Epithelial cell of esophagus (primary cell): ENCODE results near the gene PFKP.
A peak's percentile ranks its signal among the peaks of the same experiment; 100 is the strongest.

ENCODE experiments used
- DNase-seq: peaks from one replicate; pipeline ENCODE4 v3.0.0; 2010; ENCODE audit warnings: low read depth
- H3K4me3 ChIP-seq: 2 replicates; pipeline ENCODE4 v1.5.1; 2011; ENCODE audit warnings: mild to moderate bottlenecking, low read length, control low read depth
- TF ChIP-seq, protein P1 (sequence below): IDR thresholded peaks from 2 replicates; pipeline ENCODE4 v1.5.1; 2011; ENCODE audit warnings: low read depth, mild to moderate bottlenecking, low read length, control low read depth, inconsistent platforms; ENCODE audit not compliant: insufficient read depth; ENCODE audit errors: missing control alignments

PFKP gene

DNA sequence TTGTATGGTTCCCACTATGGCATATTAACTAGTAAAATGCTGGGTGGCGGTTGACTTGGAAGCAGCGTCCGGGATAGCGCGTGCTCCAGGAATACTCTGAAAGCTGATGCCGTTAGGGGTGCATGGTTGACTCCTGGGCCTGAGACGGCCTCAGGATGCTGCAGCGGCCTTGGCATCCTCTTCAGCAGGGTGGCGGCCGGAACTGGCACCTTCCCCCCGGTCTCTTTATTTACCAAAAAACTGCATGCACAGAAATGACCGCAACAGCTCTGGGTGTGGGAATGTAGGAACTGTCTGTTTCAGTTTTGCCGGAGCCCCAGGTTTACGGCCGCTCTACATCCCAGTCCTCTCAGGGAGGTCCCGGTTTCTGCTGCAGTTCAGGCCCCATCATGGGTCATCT is 28.8 kb downstream of the PFKP start:
- H3K4me3 ChIP-seq = no peak overlapping the region
- TF ChIP-seq, protein P1, sequence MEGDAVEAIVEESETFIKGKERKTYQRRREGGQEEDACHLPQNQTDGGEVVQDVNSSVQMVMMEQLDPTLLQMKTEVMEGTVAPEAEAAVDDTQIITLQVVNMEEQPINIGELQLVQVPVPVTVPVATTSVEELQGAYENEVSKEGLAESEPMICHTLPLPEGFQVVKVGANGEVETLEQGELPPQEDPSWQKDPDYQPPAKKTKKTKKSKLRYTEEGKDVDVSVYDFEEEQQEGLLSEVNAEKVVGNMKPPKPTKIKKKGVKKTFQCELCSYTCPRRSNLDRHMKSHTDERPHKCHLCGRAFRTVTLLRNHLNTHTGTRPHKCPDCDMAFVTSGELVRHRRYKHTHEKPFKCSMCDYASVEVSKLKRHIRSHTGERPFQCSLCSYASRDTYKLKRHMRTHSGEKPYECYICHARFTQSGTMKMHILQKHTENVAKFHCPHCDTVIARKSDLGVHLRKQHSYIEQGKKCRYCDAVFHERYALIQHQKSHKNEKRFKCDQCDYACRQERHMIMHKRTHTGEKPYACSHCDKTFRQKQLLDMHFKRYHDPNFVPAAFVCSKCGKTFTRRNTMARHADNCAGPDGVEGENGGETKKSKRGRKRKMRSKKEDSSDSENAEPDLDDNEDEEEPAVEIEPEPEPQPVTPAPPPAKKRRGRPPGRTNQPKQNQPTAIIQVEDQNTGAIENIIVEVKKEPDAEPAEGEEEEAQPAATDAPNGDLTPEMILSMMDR = no peak
- DNase-seq = no peak

DNA sequence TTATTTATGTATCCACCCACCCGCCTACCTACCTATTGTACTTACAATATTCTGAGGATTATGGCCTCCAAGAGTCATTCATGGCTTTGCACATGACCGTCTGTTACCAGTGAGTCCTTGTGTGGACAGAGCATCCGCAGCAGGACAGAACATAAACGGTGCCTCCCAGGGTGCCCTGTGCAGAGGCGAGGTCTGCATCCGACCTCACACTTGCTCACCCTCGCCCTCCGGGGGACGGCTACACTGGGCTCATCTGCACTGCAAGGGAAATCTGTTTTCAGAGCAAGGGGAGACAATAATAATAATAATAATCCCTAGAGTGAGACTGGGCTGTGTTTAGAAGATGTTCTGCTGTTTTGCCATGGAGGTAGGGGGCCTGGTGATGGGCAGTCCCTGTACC is 29.8 kb downstream of the PFKP start:
- no peak for DNase-seq
- TF ChIP-seq, protein P1 = no peak
- no peak overlapping the region for H3K4me3 ChIP-seq

DNA sequence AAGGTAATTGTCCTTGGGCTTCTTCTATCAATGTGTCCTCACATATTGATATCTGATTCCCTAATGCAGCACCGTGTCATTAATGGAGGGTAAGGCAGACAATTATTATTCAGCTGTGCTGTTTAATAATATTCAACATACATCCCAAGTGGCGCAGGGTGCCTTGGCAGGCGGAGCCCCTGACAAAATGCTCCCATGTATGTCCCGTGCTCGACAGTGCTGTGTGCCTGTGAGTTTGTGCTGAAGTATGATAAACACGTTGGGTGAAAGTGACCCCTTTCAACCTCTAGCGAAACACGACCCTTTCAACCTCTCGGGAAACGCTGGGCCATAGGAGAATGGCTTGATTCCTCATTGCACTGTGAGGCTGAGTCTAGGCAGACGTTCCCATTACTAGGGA is 31.3 kb downstream of the PFKP start:
- no peak for DNase-seq
- H3K4me3 ChIP-seq = no peak overlapping the region
- TF ChIP-seq, protein P1 = no peak

DNA sequence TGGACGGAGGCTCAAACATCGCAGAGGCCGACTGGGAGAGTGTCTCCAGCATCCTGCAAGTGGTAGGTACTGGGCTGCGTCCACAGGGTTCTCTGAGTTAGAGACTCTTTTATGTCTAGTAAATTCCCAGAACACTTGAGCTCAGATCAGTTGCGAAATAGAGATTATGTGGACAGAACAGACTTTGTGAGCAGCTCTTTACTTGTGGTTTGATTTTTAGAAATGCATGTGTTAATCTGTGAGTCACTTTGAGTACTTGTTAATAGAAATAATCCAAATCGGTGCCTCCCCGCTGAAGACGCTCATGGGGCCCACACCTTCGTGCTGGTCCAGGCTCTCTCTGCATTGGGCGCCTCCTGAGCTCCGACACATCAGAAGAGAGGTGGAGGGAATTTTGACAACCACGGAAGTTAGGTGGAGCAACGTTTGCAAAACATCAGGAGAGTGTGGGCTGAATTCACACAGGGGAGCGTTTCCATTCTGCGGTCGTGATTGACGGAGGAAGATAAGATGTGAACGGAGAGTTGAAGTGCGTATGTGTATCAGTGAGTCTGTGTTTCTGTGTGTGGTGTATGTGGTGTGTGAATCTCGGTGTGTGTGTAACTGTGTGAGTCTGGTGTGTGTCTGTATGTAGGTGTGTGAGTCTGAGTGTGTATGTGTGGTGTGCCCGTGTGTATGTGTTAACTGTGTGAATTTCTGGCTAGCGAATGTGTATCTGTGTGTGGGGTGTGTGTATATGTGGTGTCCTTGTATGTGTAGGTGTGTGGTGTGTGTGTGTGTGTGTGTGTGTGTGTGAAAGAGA is 32.1 kb downstream of the PFKP start:
- TF ChIP-seq, protein P1 = no peak
- DNase-seq = peak; percentile 86
- H3K4me3 ChIP-seq = no peak overlapping the region

DNA sequence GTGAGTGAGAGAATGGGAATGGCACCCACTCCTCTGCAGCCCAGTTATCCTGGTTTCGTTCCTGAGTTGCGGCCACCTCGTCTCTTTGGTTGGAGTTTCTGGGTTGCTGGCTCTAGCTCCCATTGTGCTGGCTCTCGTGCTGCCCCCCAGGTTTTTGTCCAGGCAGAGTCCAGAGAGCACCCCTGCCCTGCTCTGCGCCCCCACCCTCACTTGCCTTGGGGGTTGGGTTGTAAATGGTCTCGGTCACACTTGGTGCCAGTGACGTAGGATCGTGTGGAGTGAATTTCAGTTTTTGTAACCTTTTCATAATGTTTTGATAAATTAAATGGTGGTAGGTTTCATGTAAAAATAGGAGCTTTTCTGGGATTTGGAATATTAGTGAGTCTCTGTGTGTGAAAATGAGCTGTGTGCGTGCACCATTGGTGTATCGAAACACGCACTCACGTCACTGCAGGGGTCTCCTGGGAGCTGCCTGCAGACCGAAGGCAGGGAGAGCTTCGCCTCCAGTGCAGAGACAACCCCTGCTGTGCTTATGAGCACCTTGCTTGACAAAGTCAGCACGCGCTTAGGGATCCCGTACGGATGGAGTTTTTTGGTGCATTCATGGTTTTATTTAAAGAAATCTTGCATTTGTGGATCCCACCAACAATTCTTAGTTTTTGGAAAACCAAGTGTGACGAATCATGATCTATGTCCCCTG is 32.9 kb downstream of the PFKP start:
- TF ChIP-seq, protein P1 = no peak
- H3K4me3 ChIP-seq = no peak overlapping the region

DNA sequence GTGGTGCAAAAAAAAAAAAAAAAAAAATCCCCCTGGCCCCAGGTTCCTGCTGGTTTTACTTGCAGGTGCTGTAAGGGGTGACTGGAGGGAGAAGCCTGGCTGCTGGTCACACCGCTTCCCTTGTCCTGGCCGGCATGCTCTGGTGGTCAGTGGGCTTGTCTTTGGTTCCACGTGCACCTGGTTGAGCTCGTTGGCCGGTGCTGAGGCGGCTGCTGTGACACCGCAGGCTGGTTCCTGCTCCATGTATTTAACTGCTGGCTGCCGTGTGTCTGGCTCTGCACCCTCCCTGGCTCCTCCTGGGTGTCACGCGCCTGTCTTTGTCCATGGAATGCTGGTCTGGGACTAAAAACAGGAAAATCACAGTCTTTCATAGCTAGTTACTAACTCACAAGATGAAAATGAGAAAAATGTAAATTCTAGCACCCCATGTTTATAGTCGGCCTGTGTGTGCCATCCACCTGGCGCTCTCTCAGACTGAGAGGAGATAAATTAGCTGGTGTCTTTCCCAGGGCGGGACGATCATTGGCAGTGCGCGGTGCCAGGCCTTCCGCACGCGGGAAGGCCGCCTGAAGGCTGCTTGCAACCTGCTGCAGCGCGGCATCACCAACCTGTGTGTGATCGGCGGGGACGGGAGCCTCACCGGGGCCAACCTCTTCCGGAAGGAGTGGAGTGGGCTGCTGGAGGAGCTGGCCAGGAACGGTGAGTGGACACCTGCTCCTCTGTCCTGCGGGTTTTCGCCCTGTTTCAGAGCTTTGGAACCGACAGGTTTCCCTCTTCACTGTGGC is 33.7 kb downstream of the PFKP start:
- DNase-seq = no peak
- H3K4me3 ChIP-seq = no peak overlapping the region
- TF ChIP-seq, protein P1 = no peak

More for the DNA sequence above, 32.9 kb downstream of the PFKP start:
- no peak for DNase-seq
